Spleen (tissue), 11 donors: Measurements from ENCODE around the gene PTPRE. TPM values are rescaled to one million over a fixed set of nuclear protein-coding genes. Genes with fewer than 3 reads are reported as not detected.
A peak's percentile ranks its signal among the peaks of the same experiment; 100 is the strongest.

Experiments
- DNase-seq: peaks from one replicate; pipeline ENCODE4 v3.0.0-alpha.2; 2020
- H3K27ac ChIP-seq, 8 donors: fragments of 200-600 bp; sonication (generic) in 7 of 8; 1 replicate in 4 of 8; 2 replicates in 4 of 8; pipeline versions ENCODE4 v1.5.0 to v1.8.0; 2016 to 2021; ENCODE audit warnings: inconsistent platforms in 4 of 8, mild to moderate bottlenecking in 4 of 8, moderate library complexity in 1 of 8
- H3K27me3 ChIP-seq, 7 donors: fragments of 200-600 bp; sonication (generic) in 6 of 7; replicated peaks in 1 of 7; 1 replicate in 4 of 7; 2 replicates in 3 of 7; pipeline versions ENCODE4 v1.5.0 to v1.8.0; 2016 to 2021; ENCODE audit warnings: inconsistent platforms in 3 of 7, mild to moderate bottlenecking in 1 of 7
- H3K36me3 ChIP-seq, 6 donors: fragments of 200-600 bp; sonication (generic) in 5 of 6; 1 replicate in 4 of 6; 2 replicates in 2 of 6; pipeline versions ENCODE4 v1.5.0 to v1.8.0; 2016 to 2021; ENCODE audit warnings: inconsistent platforms in 2 of 6
- H3K4me1 ChIP-seq, 6 donors: fragments of 200-600 bp; sonication (generic) in 5 of 6; 1 replicate in 3 of 6; 2 replicates in 3 of 6; pipeline versions ENCODE4 v1.5.0 to v1.8.0; 2016 to 2021; ENCODE audit warnings: inconsistent platforms in 3 of 6
- H3K4me3 ChIP-seq, 8 donors: fragments of 200-600 bp; sonication (generic) in 7 of 8; 1 replicate in 4 of 8; 2 replicates in 4 of 8; pipeline versions ENCODE4 v1.5.0 to v1.8.0; 2016 to 2021; ENCODE audit warnings: inconsistent platforms in 4 of 8, mild to moderate bottlenecking in 4 of 8, moderate library complexity in 2 of 8
- H3K9me3 ChIP-seq, 8 donors: fragments of 200-600 bp; sonication (generic) in 7 of 8; 1 replicate in 4 of 8; 2 replicates in 4 of 8; pipeline versions ENCODE4 v1.5.0 to v1.8.0; 2016 to 2021; ENCODE audit warnings: inconsistent platforms in 4 of 8
- POLR2A ChIP-seq, 3 donors: fragments of 450-650 bp; IDR thresholded peaks; one replicate each; pipeline ENCODE4 v1.5.1; 2017; ENCODE audit warnings: antibody characterized with exemption in 3 of 3, mild to moderate bottlenecking in 1 of 3
- POLR2AphosphoS5 ChIP-seq, 3 donors: sonication (generic); formaldehyde crosslinking; IDR thresholded peaks; one replicate each; pipeline ENCODE4 v1.5.1; 2017; ENCODE audit warnings: antibody characterized with exemption in 3 of 3
- WGBS, 5 donors: extraction: QIAGEN DNeasy Blood & Tissue Kit in 3 of 5; methylation state at CpG; one replicate each; pipeline versions ENCODE4 v1.1.5 to v1.1.7; 2013 to 2018; 5-methylcytosine and 5-hydroxymethylcytosine counted together
- intact Hi-C: fragments of 100-400 bp; cut with DNase I; formaldehyde crosslinking; loops from one replicate; pipeline ENCODE4 v1.15.0; 2023; ENCODE audit warnings: low total_unique reads
- polyA plus RNA-seq, 3 donors: library from polyadenylated mRNA; stranded (reverse); fragments of 200-250 nt; gene quantifications; one replicate each; pipeline ENCODE4 v1.2.1, GENCODE V29; 2013
- total RNA-seq, 7 donors: library from RNA; depleted of rRNA in 3 of 7; stranded (reverse); fragments of >200 nt in 3 of 7; fragmentation: NEBNext Ultra II Directional in 4 of 7; extraction: Animal tissue kit (Norgen Biotek cat#: 25700) in 4 of 7; gene quantifications; one replicate each; pipeline versions ENCODE4 v1.1.0 to v1.2.1, GENCODE V29; 2016 to 2021
- TF ChIP-seq, protein P1 (sequence below), 11 experiments: fragments of 200-600 bp in 7 of 11; fragments of 450-650 bp in 4 of 11; sonication (generic) in 4 of 11; IDR thresholded peaks in 8 of 11; conservative IDR thresholded peaks in 3 of 11; 1 replicate in 7 of 11; 2 replicates in 4 of 11; pipeline versions ENCODE4 v1.4.0 to v1.8.0; 2016 to 2021; ENCODE audit warnings: antibody characterized with exemption in 11 of 11, inconsistent platforms in 4 of 11, mild to moderate bottlenecking in 1 of 11
- donor health status: healthy with polysubstance abuse.
- donor health status: DM: no; HTN: no; CAD: no; lungs with moderate emphysema.
- donor health status: DM: no; HTN: no; CAD: no.
- donor health status: Bipolar disorder and iron deficiency.
- donor health status: healthy.
- donor health status: DM: no; HTN: no; CAD: no.
- donor health status: DM: yes; HTN: yes; CAD: no.

Gene PTPRE
- total and polyA plus RNA-seq, 10 donors = 6.2 to 133 (median 70.2) TPM

DNA sequence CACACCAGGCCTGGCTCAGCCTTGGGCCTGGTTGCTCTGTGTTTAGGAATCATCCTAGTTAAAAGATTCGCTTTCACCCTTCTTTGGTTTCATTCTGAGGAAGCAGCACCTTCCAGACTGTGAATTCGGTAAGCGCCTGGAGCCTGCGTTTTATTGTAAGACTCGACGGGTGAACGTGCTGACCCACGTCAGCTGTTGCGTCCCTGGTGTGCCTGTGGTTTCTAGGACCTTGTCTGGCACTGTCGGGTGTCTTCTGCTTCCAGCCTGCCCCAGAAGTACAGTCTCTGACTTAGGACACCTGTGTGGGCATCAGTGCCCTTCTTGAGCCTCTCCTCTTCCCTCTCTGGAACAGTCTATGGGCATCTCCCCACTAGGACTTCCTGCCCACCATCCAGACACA lies 193.0 kb downstream of the PTPRE start:
- Histone ChIP-seq H3K9me3 (no peaks in the 10 kb centered on the region), H3K36me3 (peaks cover 0 to 88% (median 0%) of the 10 kb centered on the region in 6 donors), H3K4me1 (peaks cover 0 to 20% (median 2%) of the 10 kb centered on the region in 6 donors), H3K27me3 (no peaks in the 10 kb centered on the region), H3K27ac (no peak overlapping the region), H3K4me3 (no peak overlapping the region)
- TF ChIP-seq POLR2A (IDR thresholded peaks at IDR 0.05) (no peak), POLR2AphosphoS5 (IDR thresholded peaks at IDR 0.05) (no peak)
- TF ChIP-seq, protein P1, sequence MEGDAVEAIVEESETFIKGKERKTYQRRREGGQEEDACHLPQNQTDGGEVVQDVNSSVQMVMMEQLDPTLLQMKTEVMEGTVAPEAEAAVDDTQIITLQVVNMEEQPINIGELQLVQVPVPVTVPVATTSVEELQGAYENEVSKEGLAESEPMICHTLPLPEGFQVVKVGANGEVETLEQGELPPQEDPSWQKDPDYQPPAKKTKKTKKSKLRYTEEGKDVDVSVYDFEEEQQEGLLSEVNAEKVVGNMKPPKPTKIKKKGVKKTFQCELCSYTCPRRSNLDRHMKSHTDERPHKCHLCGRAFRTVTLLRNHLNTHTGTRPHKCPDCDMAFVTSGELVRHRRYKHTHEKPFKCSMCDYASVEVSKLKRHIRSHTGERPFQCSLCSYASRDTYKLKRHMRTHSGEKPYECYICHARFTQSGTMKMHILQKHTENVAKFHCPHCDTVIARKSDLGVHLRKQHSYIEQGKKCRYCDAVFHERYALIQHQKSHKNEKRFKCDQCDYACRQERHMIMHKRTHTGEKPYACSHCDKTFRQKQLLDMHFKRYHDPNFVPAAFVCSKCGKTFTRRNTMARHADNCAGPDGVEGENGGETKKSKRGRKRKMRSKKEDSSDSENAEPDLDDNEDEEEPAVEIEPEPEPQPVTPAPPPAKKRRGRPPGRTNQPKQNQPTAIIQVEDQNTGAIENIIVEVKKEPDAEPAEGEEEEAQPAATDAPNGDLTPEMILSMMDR (IDR thresholded peaks at IDR 0.05 in 8 of 11, conservative IDR thresholded peaks at IDR 0.05 in 3 of 11) = no peak
- no peak for DNase-seq
- 93 to 97% (median 95%) methylated on average over 10 of the region's 10 CpGs for WGBS, 5 donors
- intact Hi-C loops = no loop called here

DNA sequence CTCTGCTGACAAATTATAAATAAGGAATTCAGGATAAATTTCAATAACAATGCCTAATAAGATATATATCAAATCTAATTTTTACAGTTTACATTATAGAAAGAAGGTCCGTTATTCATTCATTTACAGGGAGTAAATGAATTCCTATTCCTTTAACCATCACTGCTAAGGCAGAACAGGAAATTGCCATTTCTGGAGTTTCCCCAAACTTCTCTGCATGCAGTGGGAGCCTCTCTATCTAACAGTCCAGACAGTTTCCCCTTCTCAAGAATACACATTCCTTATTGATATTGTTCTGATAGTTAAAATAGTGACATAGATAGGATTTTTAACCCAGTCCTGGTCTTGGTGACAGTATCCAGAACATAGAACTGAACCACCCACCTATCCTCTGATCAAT lies 195.0 kb downstream of the PTPRE start:
- no peak for DNase-seq
- peaks cover 0 to 17% (median 0%) of the 10 kb centered on the region in 6 donors for H3K4me1 ChIP-seq
- H3K4me3 ChIP-seq = no peak overlapping the region
- WGBS, 5 donors = 79 to 86% (median 82%) methylated on average over 1 of the region's 1 CpG
- H3K27ac ChIP-seq = no peak overlapping the region
- no peak for TF ChIP-seq POLR2AphosphoS5 (IDR thresholded peaks at IDR 0.05)
- TF ChIP-seq POLR2A (IDR thresholded peaks at IDR 0.05) = no peak
- TF ChIP-seq, protein P1 (IDR thresholded peaks at IDR 0.05 in 8 of 11, conservative IDR thresholded peaks at IDR 0.05 in 3 of 11) = no peak
- H3K9me3 ChIP-seq = no peaks in the 10 kb centered on the region
- peaks cover 0 to 100% (median 0%) of the 10 kb centered on the region in 6 donors for H3K36me3 ChIP-seq
- H3K27me3 ChIP-seq = no peaks in the 10 kb centered on the region
- intact Hi-C loops = no loop called here

DNA sequence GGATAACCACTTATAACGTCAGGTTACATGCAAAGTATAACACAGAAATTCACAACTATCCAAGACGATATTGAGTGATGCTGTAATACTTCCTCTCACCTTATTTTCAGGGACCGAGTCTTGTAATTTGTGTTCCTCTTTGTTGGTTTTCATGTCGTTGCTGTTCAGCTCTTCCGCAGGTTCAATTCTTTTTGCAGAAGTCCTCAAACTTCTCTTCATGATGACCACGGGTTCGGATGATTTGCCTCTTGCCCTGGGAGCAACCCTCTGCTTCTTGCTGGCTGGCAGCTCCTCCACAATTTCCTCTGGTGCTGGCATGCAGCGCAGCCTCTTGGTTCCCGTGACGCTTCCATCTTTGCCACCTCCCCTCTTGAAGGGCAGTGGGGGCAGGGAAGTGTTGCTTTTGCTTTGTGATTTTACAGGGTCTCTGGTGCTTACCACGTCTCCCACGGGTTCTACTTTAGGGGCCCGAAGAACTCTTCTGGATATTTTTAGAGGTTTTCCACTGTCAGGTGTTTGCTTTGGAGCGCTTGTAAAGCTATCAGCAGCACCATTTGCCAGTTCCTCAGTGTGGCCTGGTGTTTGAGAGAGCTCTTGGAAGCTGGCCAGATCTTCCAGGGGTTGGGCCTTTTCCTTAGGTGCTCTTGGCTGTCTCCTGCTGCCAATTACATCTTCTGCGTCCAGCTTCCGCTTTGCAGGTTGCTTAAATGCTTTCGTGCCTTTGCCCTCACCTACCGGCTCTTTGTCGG lies 195.8 kb downstream of the PTPRE start:
- H3K27ac ChIP-seq = peak overlapping the region in 1 of 8 donors; percentile 40
- no peak overlapping the region for H3K4me3 ChIP-seq
- H3K27me3 ChIP-seq = no peaks in the 10 kb centered on the region
- H3K9me3 ChIP-seq = no peaks in the 10 kb centered on the region
- TF ChIP-seq POLR2A (IDR thresholded peaks at IDR 0.05) (no peak), POLR2AphosphoS5 (IDR thresholded peaks at IDR 0.05) (no peak)
- TF ChIP-seq, protein P1 (IDR thresholded peaks at IDR 0.05 in 8 of 11, conservative IDR thresholded peaks at IDR 0.05 in 3 of 11) = no peak
- H3K36me3 ChIP-seq = peaks cover 0 to 100% (median 0%) of the 10 kb centered on the region in 6 donors
- intact Hi-C loops = no loop called here
- no peak for DNase-seq
- WGBS, 5 donors = 72 to 82% (median 79%) methylated on average over 19 of the region's 19 CpGs
- H3K4me1 ChIP-seq = peaks cover 0 to 16% (median 0%) of the 10 kb centered on the region in 6 donors

DNA sequence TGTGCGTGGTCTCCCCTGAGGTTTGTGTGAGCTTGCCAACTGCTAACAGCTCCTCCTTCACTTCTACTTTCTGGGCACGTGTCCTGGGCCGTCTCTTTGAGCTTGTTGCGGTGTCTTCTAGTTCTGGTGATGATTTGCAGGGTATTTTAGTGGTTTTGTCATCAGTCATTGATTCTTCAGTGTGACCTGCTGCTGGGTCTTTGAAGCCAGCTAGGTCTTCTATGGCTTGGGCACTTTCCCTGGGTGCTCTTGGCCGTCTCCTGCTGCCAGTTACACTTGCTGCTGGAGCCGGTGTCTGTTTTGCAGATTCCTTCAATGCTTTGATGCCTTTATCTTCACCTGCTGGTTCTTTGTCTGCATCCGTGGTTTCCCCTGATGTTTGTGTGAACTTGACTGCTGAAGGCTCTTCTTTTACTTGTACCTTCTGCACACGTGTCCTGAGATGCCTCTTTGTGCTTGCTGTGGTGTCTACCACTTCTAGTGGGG lies 196.4 kb downstream of the PTPRE start:
- Histone ChIP-seq H3K4me3 (no peak overlapping the region), H3K4me1 (peaks cover 0 to 13% (median 0%) of the 10 kb centered on the region in 6 donors), H3K9me3 (no peaks in the 10 kb centered on the region), H3K27ac (peak overlapping the region in 1 of 8 donors; percentile 40), H3K27me3 (no peaks in the 10 kb centered on the region), H3K36me3 (peaks cover 0 to 100% (median 0%) of the 10 kb centered on the region in 6 donors)
- WGBS, 5 donors = 75 to 92% (median 80%) methylated on average over 8 of the region's 8 CpGs
- TF ChIP-seq POLR2AphosphoS5 (IDR thresholded peaks at IDR 0.05) (no peak), POLR2A (IDR thresholded peaks at IDR 0.05) (no peak)
- TF ChIP-seq, protein P1 (IDR thresholded peaks at IDR 0.05 in 8 of 11, conservative IDR thresholded peaks at IDR 0.05 in 3 of 11) = no peak
- intact Hi-C loops = no loop called here
- no peak for DNase-seq
